ENCODE data around the gene GARIN5B.
A peak's percentile ranks its signal among the peaks of the same experiment; 100 is the strongest.

DNA sequence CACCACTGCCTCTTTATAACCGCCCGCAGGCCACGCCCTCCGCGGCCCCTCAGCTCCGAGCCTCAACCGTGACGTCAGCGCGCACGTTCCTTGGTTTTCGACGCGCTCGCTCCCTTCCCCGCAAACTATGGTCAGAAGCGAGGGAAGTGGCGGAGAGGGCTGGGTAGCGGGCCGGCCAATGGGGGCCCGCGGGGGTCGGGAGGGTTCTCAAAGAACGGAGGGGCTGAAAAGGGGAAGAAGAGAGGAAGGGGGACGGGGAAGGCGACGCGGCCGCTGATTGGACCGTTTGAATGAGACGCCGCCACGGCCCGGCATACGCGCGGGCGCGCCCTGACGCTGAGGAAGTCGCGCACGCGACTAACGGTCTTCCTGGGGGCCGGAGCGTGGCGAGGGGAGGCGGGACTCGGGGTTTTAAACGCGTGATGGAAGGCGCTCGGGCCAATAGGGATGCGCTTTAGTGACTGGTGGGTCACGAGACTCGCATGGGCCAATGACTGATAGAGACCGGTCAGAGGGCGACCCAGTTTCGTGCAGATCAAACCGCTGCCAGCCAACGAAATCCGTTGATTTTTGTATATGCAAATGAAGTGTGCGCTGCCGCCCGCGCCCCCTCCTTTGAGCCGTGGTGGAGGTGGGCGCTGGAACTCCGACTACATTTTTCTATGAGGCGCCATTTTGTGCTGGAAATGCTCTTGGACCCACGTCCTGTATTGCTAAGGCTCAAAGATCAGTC lies 44.9 kb upstream of the GARIN5B start:
- TF ChIP-seq, protein P1, sequence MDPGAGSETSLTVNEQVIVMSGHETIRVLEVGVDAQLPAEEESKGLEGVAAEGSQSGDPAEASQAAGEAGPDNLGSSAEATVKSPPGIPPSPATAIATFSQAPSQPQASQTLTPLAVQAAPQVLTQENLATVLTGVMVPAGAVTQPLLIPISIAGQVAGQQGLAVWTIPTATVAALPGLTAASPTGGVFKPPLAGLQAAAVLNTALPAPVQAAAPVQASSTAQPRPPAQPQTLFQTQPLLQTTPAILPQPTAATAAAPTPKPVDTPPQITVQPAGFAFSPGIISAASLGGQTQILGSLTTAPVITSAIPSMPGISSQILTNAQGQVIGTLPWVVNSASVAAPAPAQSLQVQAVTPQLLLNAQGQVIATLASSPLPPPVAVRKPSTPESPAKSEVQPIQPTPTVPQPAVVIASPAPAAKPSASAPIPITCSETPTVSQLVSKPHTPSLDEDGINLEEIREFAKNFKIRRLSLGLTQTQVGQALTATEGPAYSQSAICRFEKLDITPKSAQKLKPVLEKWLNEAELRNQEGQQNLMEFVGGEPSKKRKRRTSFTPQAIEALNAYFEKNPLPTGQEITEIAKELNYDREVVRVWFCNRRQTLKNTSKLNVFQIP (CRISPR knock-in tag; IDR thresholded peaks at IDR 0.05; ENCODE audit: borderline replicate concordance, low read depth) = no peak
- TF ChIP-seq, protein P2, sequence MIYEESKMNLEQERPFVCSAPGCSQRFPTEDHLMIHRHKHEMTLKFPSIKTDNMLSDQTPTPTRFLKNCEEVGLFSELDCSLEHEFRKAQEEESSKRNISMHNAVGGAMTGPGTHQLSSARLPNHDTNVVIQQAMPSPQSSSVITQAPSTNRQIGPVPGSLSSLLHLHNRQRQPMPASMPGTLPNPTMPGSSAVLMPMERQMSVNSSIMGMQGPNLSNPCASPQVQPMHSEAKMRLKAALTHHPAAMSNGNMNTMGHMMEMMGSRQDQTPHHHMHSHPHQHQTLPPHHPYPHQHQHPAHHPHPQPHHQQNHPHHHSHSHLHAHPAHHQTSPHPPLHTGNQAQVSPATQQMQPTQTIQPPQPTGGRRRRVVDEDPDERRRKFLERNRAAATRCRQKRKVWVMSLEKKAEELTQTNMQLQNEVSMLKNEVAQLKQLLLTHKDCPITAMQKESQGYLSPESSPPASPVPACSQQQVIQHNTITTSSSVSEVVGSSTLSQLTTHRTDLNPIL (CRISPR knock-in tag; IDR thresholded peaks at IDR 0.05; ENCODE audit: low read depth) = no peak
- TF ChIP-seq, protein P3, sequence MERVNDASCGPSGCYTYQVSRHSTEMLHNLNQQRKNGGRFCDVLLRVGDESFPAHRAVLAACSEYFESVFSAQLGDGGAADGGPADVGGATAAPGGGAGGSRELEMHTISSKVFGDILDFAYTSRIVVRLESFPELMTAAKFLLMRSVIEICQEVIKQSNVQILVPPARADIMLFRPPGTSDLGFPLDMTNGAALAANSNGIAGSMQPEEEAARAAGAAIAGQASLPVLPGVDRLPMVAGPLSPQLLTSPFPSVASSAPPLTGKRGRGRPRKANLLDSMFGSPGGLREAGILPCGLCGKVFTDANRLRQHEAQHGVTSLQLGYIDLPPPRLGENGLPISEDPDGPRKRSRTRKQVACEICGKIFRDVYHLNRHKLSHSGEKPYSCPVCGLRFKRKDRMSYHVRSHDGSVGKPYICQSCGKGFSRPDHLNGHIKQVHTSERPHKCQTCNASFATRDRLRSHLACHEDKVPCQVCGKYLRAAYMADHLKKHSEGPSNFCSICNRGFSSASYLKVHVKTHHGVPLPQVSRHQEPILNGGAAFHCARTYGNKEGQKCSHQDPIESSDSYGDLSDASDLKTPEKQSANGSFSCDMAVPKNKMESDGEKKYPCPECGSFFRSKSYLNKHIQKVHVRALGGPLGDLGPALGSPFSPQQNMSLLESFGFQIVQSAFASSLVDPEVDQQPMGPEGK (CRISPR knock-in tag; IDR thresholded peaks at IDR 0.05; ENCODE audit: borderline replicate concordance) = no peak
- TF ChIP-seq ZFP3 (CRISPR knock-in tag; IDR thresholded peaks at IDR 0.05) (no peak), ZNF8 (CRISPR knock-in tag; IDR thresholded peaks at IDR 0.05) (no peak), CSDC2 (CRISPR knock-in tag; IDR thresholded peaks at IDR 0.05) (0 out of 2 replicates have a peak, but pooled peaks have one; percentile 21), TOX (CRISPR knock-in tag; IDR thresholded peaks at IDR 0.05; ENCODE audit: borderline replicate concordance) (no peak), OSR1 (CRISPR knock-in tag; IDR thresholded peaks at IDR 0.05) (no peak), ZFP30 (CRISPR knock-in tag; IDR thresholded peaks at IDR 0.05) (no peak), RARB (CRISPR knock-in tag; IDR thresholded peaks at IDR 0.05) (no peak), ESRRG (CRISPR knock-in tag; IDR thresholded peaks at IDR 0.05) (no peak), ZNF70 (CRISPR knock-in tag; IDR thresholded peaks at IDR 0.05) (no peak)
- TF ChIP-seq, protein P4, sequence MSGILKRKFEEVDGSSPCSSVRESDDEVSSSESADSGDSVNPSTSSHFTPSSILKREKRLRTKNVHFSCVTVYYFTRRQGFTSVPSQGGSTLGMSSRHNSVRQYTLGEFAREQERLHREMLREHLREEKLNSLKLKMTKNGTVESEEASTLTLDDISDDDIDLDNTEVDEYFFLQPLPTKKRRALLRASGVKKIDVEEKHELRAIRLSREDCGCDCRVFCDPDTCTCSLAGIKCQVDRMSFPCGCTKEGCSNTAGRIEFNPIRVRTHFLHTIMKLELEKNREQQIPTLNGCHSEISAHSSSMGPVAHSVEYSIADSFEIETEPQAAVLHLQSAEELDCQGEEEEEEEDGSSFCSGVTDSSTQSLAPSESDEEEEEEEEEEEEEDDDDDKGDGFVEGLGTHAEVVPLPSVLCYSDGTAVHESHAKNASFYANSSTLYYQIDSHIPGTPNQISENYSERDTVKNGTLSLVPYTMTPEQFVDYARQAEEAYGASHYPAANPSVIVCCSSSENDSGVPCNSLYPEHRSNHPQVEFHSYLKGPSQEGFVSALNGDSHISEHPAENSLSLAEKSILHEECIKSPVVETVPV (CRISPR knock-in tag; IDR thresholded peaks at IDR 0.05) = no peak
